SK-N-SH treated with all-trans-retinoic acid at 6 μM for 48 hours (cell line): ENCODE measurements around the gene NDUFS4.
"Not testable (repeated sequence)": the region's sequence is repeated elsewhere in the genome, so short reads cannot be mapped to it uniquely, and the experiment has no call there.

Experiments used
- ATAC-seq: fragments of 200-7000 bp; cut with Tn5 transposase; 3 replicates; pipeline ENCODE4 v1.9.1; 2020; ENCODE audit warnings: mild to moderate bottlenecking, moderate library complexity
- BACH2 ChIP-seq: fragments of 250-450 bp; sonication (Bioruptor Pico); IDR thresholded peaks from 2 replicates; pipeline ENCODE4 v1.9.0; 2021; ENCODE audit warnings: mild to moderate bottlenecking, borderline replicate concordance
- CSDC2 ChIP-seq: fragments of 250-450 bp; sonication (Bioruptor Pico); IDR thresholded peaks from 2 replicates; pipeline ENCODE4 v1.5.0; 2020; ENCODE audit warnings: mild to moderate bottlenecking, moderate library complexity
- ESRRG ChIP-seq: fragments of 250-450 bp; sonication (Bioruptor Pico); IDR thresholded peaks from 2 replicates; pipeline ENCODE4 v1.6.1; 2021; ENCODE audit warnings: mild to moderate bottlenecking
- GLIS3 ChIP-seq: fragments of 250-450 bp; sonication (Bioruptor Pico); IDR thresholded peaks from 2 replicates; pipeline ENCODE4 v1.5.0; 2020; ENCODE audit warnings: mild to moderate bottlenecking, moderate library complexity
- ISL1 ChIP-seq: fragments of 250-450 bp; sonication (Bioruptor Pico); IDR thresholded peaks from 2 replicates; pipeline ENCODE4 v2.1.2; 2022; ENCODE audit warnings: mild to moderate bottlenecking, moderate library complexity
- OSR1 ChIP-seq: fragments of 250-450 bp; sonication (Bioruptor Pico); IDR thresholded peaks from 2 replicates; pipeline ENCODE4 v1.8.0; 2022; ENCODE audit warnings: moderate library complexity, mild to moderate bottlenecking, inconsistent platforms
- POU6F1 ChIP-seq: fragments of 250-450 bp; sonication (Bioruptor Pico); IDR thresholded peaks from 2 replicates; pipeline ENCODE4 v1.8.0; 2021; ENCODE audit warnings: low read depth, mild to moderate bottlenecking, moderate library complexity, borderline replicate concordance
- PPARA ChIP-seq: fragments of 250-450 bp; sonication (Bioruptor Pico); IDR thresholded peaks from 2 replicates; pipeline ENCODE4 v1.5.0; 2020; ENCODE audit warnings: mild to moderate bottlenecking, borderline replicate concordance
- RARB ChIP-seq: fragments of 250-450 bp; sonication (Bioruptor Pico); IDR thresholded peaks from 2 replicates; pipeline ENCODE4 v1.8.0; 2021; ENCODE audit warnings: mild to moderate bottlenecking, moderate library complexity
- SNAI2 ChIP-seq: fragments of 250-450 bp; sonication (Bioruptor Pico); IDR thresholded peaks from 2 replicates; pipeline ENCODE4 v1.5.0; 2020; ENCODE audit warnings: mild to moderate bottlenecking, moderate library complexity
- TCF4 ChIP-seq: fragments of 250-450 bp; sonication (Bioruptor Pico); IDR thresholded peaks from 2 replicates; pipeline ENCODE4 v1.8.0; 2021; ENCODE audit warnings: mild to moderate bottlenecking, moderate library complexity, borderline replicate concordance
- TOX ChIP-seq: fragments of 250-450 bp; sonication (Bioruptor Pico); IDR thresholded peaks from 2 replicates; pipeline ENCODE4 v1.8.0; 2021; ENCODE audit warnings: mild to moderate bottlenecking, moderate library complexity, borderline replicate concordance
- TSHZ2 ChIP-seq: fragments of 250-450 bp; sonication (Bioruptor Pico); IDR thresholded peaks from 2 replicates; pipeline ENCODE4 v1.5.0; 2020; ENCODE audit warnings: mild to moderate bottlenecking, moderate library complexity
- ZC3H10 ChIP-seq: fragments of 250-450 bp; sonication (Bioruptor Pico); IDR thresholded peaks from 2 replicates; pipeline ENCODE4 v1.5.1; 2021; ENCODE audit warnings: mild to moderate bottlenecking, moderate library complexity
- ZFP3 ChIP-seq: fragments of 250-450 bp; sonication (Bioruptor Pico); IDR thresholded peaks from 2 replicates; pipeline ENCODE4 v1.5.0; 2020; ENCODE audit warnings: mild to moderate bottlenecking, moderate library complexity
- ZFP30 ChIP-seq: fragments of 450-650 bp; formaldehyde crosslinking; IDR thresholded peaks from 2 replicates; pipeline ENCODE4 v1.5.0; 2022; ENCODE audit warnings: mild to moderate bottlenecking, moderate library complexity
- ZNF565 ChIP-seq: fragments of 450-650 bp; formaldehyde crosslinking; conservative IDR thresholded peaks from 2 replicates; pipeline ENCODE4 v1.5.0; 2020; ENCODE audit warnings: low read depth, mild to moderate bottlenecking, moderate library complexity
- ZNF70 ChIP-seq: fragments of 450-650 bp; formaldehyde crosslinking; IDR thresholded peaks from 2 replicates; pipeline ENCODE4 v1.5.0; 2020; ENCODE audit warnings: mild to moderate bottlenecking, moderate library complexity
- ZNF8 ChIP-seq: fragments of 450-650 bp; formaldehyde crosslinking; IDR thresholded peaks from 2 replicates; pipeline ENCODE4 v1.5.0; 2020; ENCODE audit warnings: mild to moderate bottlenecking, moderate library complexity
- TF ChIP-seq, protein P1 (sequence below): fragments of 250-450 bp; sonication (Bioruptor Pico); IDR thresholded peaks from 2 replicates; pipeline ENCODE4 v1.8.0; 2020; ENCODE audit warnings: mild to moderate bottlenecking, moderate library complexity, borderline replicate concordance
- TF ChIP-seq, protein P2 (sequence below): fragments of 250-450 bp; sonication (Bioruptor Pico); IDR thresholded peaks from 2 replicates; pipeline ENCODE4 v1.5.1; 2021; ENCODE audit warnings: mild to moderate bottlenecking, moderate library complexity

NDUFS4 gene

DNA sequence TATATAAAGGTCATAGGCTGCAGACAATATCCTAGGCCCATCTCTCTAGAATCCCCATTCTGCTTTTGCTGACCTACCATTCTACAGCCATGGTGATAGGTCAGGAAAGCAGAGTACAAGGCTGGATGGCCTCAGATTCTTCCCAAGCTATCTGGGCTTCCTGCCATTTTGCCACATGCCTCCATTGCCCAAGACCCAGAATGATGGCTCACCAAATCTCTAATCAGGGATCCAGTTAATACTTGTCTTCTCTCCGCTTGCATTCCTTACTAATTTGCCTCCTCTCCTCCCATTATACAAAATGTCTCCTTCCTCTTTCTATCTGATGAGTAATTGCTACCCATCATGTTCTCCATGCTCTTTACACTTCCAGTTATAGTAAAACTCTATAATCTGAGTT is 22.7 kb upstream of the NDUFS4 start:
- no peak for ATAC-seq
- no peak for TF ChIP-seq OSR1
- TF ChIP-seq ZFP30 (CRISPR knock-in tag), result no peak
- no peak for TF ChIP-seq CSDC2
- no peak for TF ChIP-seq SNAI2 (CRISPR knock-in tag)
- no peak for TF ChIP-seq BACH2 (CRISPR knock-in tag)
- no peak for TF ChIP-seq ISL1 (CRISPR knock-in tag)
- no peak for TF ChIP-seq GLIS3 (CRISPR knock-in tag)
- TF ChIP-seq PPARA (CRISPR knock-in tag), result no peak
- no peak for TF ChIP-seq RARB (CRISPR knock-in tag)
- TF ChIP-seq ZNF70 (CRISPR knock-in tag), result no peak
- TF ChIP-seq ESRRG (CRISPR knock-in tag), result no peak
- no peak for TF ChIP-seq ZFP3
- TF ChIP-seq POU6F1 (CRISPR knock-in tag), result no peak
- TF ChIP-seq ZNF8 (CRISPR knock-in tag), result no peak
- no peak for TF ChIP-seq ZC3H10
- TF ChIP-seq TCF4 (CRISPR knock-in tag), result no peak
- no peak for TF ChIP-seq TOX
- no peak for TF ChIP-seq TSHZ2 (CRISPR knock-in tag)

- ATAC-seq, result not testable (repeated sequence)
Measured at GRCh38 chr5:53540739-53541138, 19.7 kb upstream of the NDUFS4 start.

DNA sequence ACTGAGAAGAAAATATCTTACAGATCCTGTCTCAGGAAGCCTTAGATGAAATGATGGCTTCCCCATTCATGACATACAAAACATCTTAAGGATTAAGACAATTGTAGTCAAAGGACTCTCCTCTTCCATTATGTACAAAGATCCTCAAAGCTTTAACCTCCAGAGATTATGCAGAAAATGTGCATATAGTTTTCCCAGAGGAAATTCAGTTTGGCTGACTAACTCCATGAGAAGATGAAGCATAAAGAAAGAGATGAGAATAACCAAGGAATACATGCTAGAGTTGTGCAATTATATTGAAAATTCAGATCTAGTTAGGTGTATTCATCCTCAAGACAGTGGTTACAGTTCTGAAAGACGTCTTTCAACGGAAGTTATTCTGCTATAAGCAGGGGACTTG is 18.6 kb upstream of the NDUFS4 start:
- TF ChIP-seq, protein P1, sequence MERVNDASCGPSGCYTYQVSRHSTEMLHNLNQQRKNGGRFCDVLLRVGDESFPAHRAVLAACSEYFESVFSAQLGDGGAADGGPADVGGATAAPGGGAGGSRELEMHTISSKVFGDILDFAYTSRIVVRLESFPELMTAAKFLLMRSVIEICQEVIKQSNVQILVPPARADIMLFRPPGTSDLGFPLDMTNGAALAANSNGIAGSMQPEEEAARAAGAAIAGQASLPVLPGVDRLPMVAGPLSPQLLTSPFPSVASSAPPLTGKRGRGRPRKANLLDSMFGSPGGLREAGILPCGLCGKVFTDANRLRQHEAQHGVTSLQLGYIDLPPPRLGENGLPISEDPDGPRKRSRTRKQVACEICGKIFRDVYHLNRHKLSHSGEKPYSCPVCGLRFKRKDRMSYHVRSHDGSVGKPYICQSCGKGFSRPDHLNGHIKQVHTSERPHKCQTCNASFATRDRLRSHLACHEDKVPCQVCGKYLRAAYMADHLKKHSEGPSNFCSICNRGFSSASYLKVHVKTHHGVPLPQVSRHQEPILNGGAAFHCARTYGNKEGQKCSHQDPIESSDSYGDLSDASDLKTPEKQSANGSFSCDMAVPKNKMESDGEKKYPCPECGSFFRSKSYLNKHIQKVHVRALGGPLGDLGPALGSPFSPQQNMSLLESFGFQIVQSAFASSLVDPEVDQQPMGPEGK (CRISPR knock-in tag), result no peak
- no peak for TF ChIP-seq PPARA (CRISPR knock-in tag)
- TF ChIP-seq POU6F1 (CRISPR knock-in tag), result no peak
- TF ChIP-seq ZFP30 (CRISPR knock-in tag), result no peak
- TF ChIP-seq ZNF565 (CRISPR knock-in tag), result no peak
- TF ChIP-seq, protein P2, sequence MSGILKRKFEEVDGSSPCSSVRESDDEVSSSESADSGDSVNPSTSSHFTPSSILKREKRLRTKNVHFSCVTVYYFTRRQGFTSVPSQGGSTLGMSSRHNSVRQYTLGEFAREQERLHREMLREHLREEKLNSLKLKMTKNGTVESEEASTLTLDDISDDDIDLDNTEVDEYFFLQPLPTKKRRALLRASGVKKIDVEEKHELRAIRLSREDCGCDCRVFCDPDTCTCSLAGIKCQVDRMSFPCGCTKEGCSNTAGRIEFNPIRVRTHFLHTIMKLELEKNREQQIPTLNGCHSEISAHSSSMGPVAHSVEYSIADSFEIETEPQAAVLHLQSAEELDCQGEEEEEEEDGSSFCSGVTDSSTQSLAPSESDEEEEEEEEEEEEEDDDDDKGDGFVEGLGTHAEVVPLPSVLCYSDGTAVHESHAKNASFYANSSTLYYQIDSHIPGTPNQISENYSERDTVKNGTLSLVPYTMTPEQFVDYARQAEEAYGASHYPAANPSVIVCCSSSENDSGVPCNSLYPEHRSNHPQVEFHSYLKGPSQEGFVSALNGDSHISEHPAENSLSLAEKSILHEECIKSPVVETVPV, result no peak
- TF ChIP-seq ESRRG (CRISPR knock-in tag), result no peak
- no peak for TF ChIP-seq ISL1 (CRISPR knock-in tag)
- TF ChIP-seq TSHZ2 (CRISPR knock-in tag), result no peak
- TF ChIP-seq OSR1, result no peak
- no peak for ATAC-seq
